Progenitor cell of endocrine pancreas (in vitro differentiated cells): ENCODE measurements around the gene HOXD10. TPM values are rescaled to one million over a fixed set of nuclear protein-coding genes. Genes with fewer than 3 reads are reported as not detected.

Source experiments
- DNase-seq: peaks from one replicate; pipeline ENCODE4 v3.0.0; 2021; ENCODE audit warnings: low spot score; ENCODE audit not compliant: unreplicated experiment
- H3K27ac Mint-ChIP-seq: 2 replicates; pipeline ENCODE4 v1.8.0; 2021; ENCODE audit warnings: mild to moderate bottlenecking, moderate library complexity, mixed read lengths
- H3K27me3 Mint-ChIP-seq: 2 replicates; pipeline ENCODE4 v1.8.0; 2021; ENCODE audit warnings: mixed read lengths
- H3K36me3 Mint-ChIP-seq: 2 replicates; pipeline ENCODE4 v1.8.0; 2022; ENCODE audit warnings: mixed read lengths; ENCODE audit not compliant: insufficient read depth
- H3K4me1 Mint-ChIP-seq: 2 replicates; pipeline ENCODE4 v1.8.0; 2021; ENCODE audit warnings: low read depth, mixed read lengths
- H3K4me3 Mint-ChIP-seq: 2 replicates; pipeline ENCODE4 v1.8.0; 2021; ENCODE audit warnings: low read depth, mild to moderate bottlenecking, moderate library complexity, mixed read lengths
- H3K9me3 Mint-ChIP-seq: 2 replicates; pipeline ENCODE4 v1.8.0; 2021; ENCODE audit warnings: low read depth, mixed read lengths
- CTCF ChIP-seq: fragments of 200-600 bp; sonication (generic); IDR thresholded peaks from one replicate; pipeline ENCODE4 v1.5.0; 2021; ENCODE audit warnings: antibody characterized with exemption, mild to moderate bottlenecking; ENCODE audit not compliant: unreplicated experiment
- total RNA-seq: library from RNA; stranded (reverse); gene quantifications from 2 replicates; pipeline ENCODE4 v1.2.1, GENCODE V29; 2021

Gene HOXD10
- total RNA-seq, 1 donor from 2014 or later = not detected

GRCh38 chr2:176151442-176152287 is 35.1 kb downstream of the HOXD10 start, which contains the start of gene HOXD4:
Gene HOXD4 (plus strand): TSS chr2:176151550. CDS start chr2:176151634, 84 bp downstream.
- Mint-ChIP-seq H3K27me3 (peaks cover 97% of the 10 kb centered on the region), H3K9me3 (no peaks in the 10 kb centered on the region), H3K36me3 (no peaks in the 10 kb centered on the region), H3K4me3 (peak within 1 kb of the TSS; percentile 40), H3K4me1 (no peaks in the 10 kb centered on the region), H3K27ac (no peak within 1 kb of the TSS)
- DNase-seq = no peak
- TF ChIP-seq CTCF = no peak

- no peaks in the 10 kb centered on the region for H3K9me3 Mint-ChIP-seq
- no peaks in the 10 kb centered on the region for H3K36me3 Mint-ChIP-seq
- peaks cover 1% of the 10 kb centered on the region for H3K4me1 Mint-ChIP-seq
- no peak for TF ChIP-seq CTCF
- H3K27me3 Mint-ChIP-seq = peaks cover 94% of the 10 kb centered on the region
- DNase-seq = no peak
- no peak overlapping the region for H3K4me3 Mint-ChIP-seq
- H3K27ac Mint-ChIP-seq = no peak overlapping the region
Observed at GRCh38 chr2:176152350-176153181, 36.0 kb downstream of the HOXD10 start.

- Mint-ChIP-seq H3K27ac (no peak overlapping the region), H3K4me3 (no peak overlapping the region), H3K36me3 (no peaks in the 10 kb centered on the region), H3K27me3 (peaks cover 93% of the 10 kb centered on the region), H3K4me1 (peaks cover 1% of the 10 kb centered on the region), H3K9me3 (no peaks in the 10 kb centered on the region)
- no peak for TF ChIP-seq CTCF
- DNase-seq = no peak
Observed at GRCh38 chr2:176154576-176155252, 38.1 kb downstream of the HOXD10 start.

GRCh38 chr2:176155356-176156044 is 38.9 kb downstream of the HOXD10 start:
- no peak overlapping the region for H3K4me3 Mint-ChIP-seq
- no peaks in the 10 kb centered on the region for H3K9me3 Mint-ChIP-seq
- no peaks in the 10 kb centered on the region for H3K36me3 Mint-ChIP-seq
- no peak for TF ChIP-seq CTCF
- peaks cover 1% of the 10 kb centered on the region for H3K4me1 Mint-ChIP-seq
- peaks cover 91% of the 10 kb centered on the region for H3K27me3 Mint-ChIP-seq
- DNase-seq = no peak
- no peak overlapping the region for H3K27ac Mint-ChIP-seq
